Duodenal mucosa (tissue), 2 donors: ENCODE data around the gene OR5B12.

Source experiments
- H3K27ac ChIP-seq: one replicate; pipeline ENCODE4 v1.7.0; 2013; ENCODE audit warnings: low read depth, low read length
- H3K27me3 ChIP-seq, 2 donors: one replicate each; pipeline ENCODE4 v1.7.0; 2013; ENCODE audit warnings: low read length in 2 of 2, control low read depth in 1 of 2; ENCODE audit not compliant: insufficient read depth in 2 of 2, control insufficient read depth in 1 of 2
- H3K36me3 ChIP-seq, 2 donors: one replicate each; pipeline ENCODE4 v1.7.0; 2013; ENCODE audit warnings: low read length in 2 of 2, control low read depth in 1 of 2; ENCODE audit not compliant: insufficient read depth in 2 of 2, control insufficient read depth in 1 of 2
- H3K4me1 ChIP-seq, 2 donors: one replicate each; pipeline ENCODE4 v1.7.0; 2013; ENCODE audit warnings: low read length in 2 of 2, control low read depth in 1 of 2; ENCODE audit not compliant: insufficient read depth in 2 of 2, control insufficient read depth in 1 of 2
- H3K4me3 ChIP-seq, 2 donors: one replicate each; pipeline ENCODE4 v1.7.0; 2013; ENCODE audit warnings: low read length in 2 of 2, low read depth in 1 of 2
- H3K9ac ChIP-seq, 2 donors: one replicate each; pipeline ENCODE4 v1.7.0; 2013; ENCODE audit warnings: low read length in 2 of 2, low read depth in 1 of 2
- H3K9me3 ChIP-seq, 2 donors: one replicate each; pipeline ENCODE4 v1.7.0; 2013; ENCODE audit warnings: low read length in 2 of 2, control low read depth in 1 of 2; ENCODE audit not compliant: control insufficient read depth in 1 of 2

Gene OR5B12

DNA sequence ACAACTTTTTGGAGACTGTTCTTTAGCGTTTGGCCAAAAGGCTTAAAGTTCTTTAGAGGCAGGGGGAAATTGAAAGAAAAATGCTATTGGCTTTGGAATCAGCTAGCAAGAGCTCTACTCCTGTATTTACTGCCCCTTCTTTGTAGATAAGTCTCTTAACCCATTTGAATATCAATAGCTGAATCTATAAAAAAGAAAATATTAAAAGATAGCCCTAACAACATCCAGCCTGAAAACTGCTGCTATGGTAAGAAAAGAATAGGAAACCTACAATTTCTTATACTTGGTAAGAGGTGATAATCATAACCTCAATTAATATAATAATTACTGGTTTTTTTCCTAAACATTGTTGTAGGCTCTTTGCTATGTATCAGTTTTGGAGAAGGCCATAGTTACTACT, at the start of gene OR5B12:
Gene OR5B12, minus strand, starts transcription at position 101 of the 400 bp plus-strand sequence. CDS start 2,085 bp downstream, outside the sequence.
- no peaks in the 10 kb centered on the region for H3K4me1 ChIP-seq
- no peak within 1 kb of the TSS for H3K9ac ChIP-seq
- no peaks in the 10 kb centered on the region for H3K36me3 ChIP-seq
- no peaks in the 10 kb centered on the region for H3K27me3 ChIP-seq
- H3K4me3 ChIP-seq = no peak within 1 kb of the TSS
- H3K27ac ChIP-seq = no peak within 1 kb of the TSS
- peaks cover 0 to 3% of the 10 kb centered on the region in 2 donors for H3K9me3 ChIP-seq

DNA sequence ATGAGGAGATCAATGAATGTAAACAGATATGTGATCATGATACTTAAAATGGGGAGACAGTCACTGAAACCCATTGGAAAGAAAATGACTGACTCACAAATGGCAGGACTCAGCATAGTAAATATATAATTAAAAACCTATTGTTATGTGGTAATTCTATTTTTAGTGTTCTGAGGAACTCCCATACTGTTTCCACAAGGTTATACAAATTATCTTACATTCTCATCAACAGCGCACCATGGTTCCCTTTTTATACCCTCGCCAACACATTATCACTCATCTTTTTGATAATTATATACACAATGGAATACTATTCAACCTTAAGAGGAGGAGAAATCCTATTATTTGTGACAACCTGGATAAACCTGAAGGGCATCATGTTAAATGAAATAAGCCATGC, 48.8 kb upstream of the OR5B12 start:
- no peaks in the 10 kb centered on the region for H3K4me1 ChIP-seq
- H3K27me3 ChIP-seq = no peaks in the 10 kb centered on the region
- no peak overlapping the region for H3K4me3 ChIP-seq
- H3K27ac ChIP-seq = no peak overlapping the region
- H3K36me3 ChIP-seq = no peaks in the 10 kb centered on the region
- no peak overlapping the region for H3K9ac ChIP-seq
- no peaks in the 10 kb centered on the region for H3K9me3 ChIP-seq

DNA sequence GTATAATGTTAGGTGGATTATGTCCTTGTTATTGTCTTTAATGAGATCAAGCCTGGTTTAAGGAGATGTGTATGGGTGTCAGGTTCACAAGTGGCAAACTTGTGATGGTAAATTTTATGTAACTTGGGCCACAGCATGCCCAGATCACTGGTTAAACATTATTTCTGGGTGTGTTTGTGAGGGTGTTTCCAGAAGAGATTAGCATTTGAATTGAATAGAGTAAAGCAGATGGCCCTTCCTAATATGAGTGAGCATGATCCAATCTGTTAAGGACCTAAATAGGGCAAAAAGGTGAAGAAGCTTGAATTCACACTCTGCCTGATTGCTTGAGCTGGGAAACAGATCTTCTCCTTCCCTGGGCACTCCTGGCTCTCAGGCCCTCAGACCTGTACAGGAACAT, 45.1 kb upstream of the OR5B12 start:
- Histone ChIP-seq H3K9me3 (no peaks in the 10 kb centered on the region), H3K9ac (no peak overlapping the region), H3K4me3 (no peak overlapping the region), H3K27me3 (no peaks in the 10 kb centered on the region), H3K4me1 (no peaks in the 10 kb centered on the region), H3K36me3 (no peaks in the 10 kb centered on the region), H3K27ac (no peak overlapping the region)

DNA sequence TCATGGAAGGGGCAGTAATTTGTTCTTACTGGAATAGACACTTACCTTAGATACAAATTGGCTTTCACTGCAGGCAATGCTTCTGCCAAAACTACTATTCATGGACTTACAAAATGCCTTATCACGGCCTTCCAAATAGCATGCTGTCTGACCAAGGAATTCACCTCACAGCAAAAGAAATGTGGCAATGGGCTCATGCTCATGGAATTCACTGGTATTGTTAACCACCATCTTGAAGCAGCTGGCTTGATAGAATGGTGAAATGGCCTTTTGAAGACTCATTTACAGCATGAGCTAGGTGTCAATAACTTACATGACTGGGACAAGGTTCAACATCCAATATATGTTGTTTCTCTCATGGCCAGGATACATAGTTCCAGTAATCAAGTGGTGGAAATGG, 43.9 kb upstream of the OR5B12 start:
- Histone ChIP-seq H3K4me1 (no peaks in the 10 kb centered on the region), H3K9ac (no peak overlapping the region), H3K36me3 (no peaks in the 10 kb centered on the region), H3K4me3 (no peak overlapping the region), H3K9me3 (no peaks in the 10 kb centered on the region), H3K27ac (no peak overlapping the region), H3K27me3 (no peaks in the 10 kb centered on the region)

DNA sequence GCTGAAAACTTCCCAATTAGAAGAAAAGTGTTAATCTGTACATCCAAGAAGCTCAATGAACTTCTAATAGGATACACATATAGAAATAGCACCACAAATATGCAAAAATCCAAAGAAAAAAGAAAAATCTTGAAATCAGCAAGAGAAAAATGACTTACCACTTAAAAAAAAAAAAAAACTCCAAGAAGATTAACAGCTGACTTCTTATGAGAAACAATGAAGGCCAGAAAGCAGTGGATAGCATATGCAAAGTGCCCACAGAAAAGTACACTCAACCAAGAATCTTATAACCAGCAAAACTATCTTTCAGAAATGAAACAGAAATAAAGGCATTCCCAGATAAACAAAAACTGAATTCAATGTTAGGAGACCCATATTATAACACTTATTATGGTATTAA, 29.9 kb upstream of the OR5B12 start:
- Histone ChIP-seq H3K9me3 (peaks cover 13 to 16% of the 10 kb centered on the region in 2 donors), H3K27ac (no peak overlapping the region), H3K9ac (no peak overlapping the region), H3K27me3 (no peaks in the 10 kb centered on the region), H3K4me3 (no peak overlapping the region), H3K36me3 (no peaks in the 10 kb centered on the region), H3K4me1 (no peaks in the 10 kb centered on the region)

DNA sequence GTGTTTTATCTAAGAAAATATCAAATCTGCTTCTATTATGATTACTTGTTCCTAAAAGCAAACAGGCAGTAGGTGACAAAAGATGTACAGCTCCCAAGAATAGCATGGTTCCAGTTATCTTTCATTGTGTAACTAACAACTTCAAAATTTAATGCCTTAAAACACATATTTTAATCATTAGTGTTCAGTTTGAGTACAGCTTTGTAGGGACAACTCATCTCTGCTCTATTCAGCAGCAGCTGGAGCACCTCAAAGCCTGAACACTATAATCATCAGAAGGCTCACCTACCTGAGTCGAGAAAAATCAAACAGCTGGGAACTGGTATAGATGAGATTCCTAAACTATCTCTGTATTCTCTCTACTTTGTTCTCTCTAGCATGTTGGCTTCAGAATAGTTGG, 24.3 kb upstream of the OR5B12 start:
- Histone ChIP-seq H3K4me3 (no peak overlapping the region), H3K27me3 (no peaks in the 10 kb centered on the region), H3K9me3 (peaks cover 8% of the 10 kb centered on the region in 2 donors), H3K4me1 (no peaks in the 10 kb centered on the region), H3K9ac (no peak overlapping the region), H3K36me3 (no peaks in the 10 kb centered on the region), H3K27ac (no peak overlapping the region)

DNA sequence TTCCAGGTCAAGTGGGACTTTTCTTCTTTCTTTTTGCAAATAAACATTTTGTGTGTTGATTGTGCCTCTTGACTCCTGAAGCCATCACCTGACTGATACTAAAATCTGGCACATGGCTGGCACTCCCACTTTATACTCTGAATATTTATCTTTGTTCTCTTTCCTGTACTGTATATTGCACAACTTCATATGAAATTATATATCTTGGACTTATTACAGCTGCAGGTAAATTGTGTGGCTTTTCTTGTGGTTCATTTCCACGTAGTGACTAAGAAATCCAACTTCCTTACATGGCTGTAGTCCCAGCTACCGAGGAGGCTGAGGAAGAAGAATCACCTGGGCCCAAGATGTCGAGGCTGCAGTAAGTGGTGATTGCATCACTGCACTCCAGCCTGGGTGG, 23.7 kb upstream of the OR5B12 start:
- Histone ChIP-seq H3K9me3 (peaks cover 2 to 3% of the 10 kb centered on the region in 2 donors), H3K4me3 (no peak overlapping the region), H3K27ac (no peak overlapping the region), H3K9ac (no peak overlapping the region), H3K4me1 (no peaks in the 10 kb centered on the region), H3K36me3 (no peaks in the 10 kb centered on the region), H3K27me3 (no peaks in the 10 kb centered on the region)

DNA sequence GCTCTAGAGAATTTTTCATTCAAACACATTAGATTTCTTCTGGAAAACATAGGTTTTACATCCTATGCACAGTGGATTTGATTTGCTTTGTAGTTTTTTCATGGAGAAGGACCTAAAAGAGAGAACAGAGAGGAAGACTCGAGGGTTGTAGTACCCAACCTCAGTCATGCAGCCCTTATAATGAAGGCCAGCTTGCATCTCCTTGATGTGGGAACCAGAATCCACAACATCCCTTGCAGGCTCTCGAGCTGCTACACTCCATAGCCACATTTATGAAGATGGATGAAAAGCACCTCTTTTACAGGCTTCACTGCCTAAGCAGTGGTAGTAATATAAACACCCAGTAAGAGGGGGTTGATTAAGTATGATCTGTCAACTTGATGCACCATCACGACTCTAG, 9.5 kb upstream of the OR5B12 start:
- no peak overlapping the region for H3K27ac ChIP-seq
- H3K9ac ChIP-seq = no peak overlapping the region
- no peak overlapping the region for H3K4me3 ChIP-seq
- no peaks in the 10 kb centered on the region for H3K36me3 ChIP-seq
- no peaks in the 10 kb centered on the region for H3K9me3 ChIP-seq
- no peaks in the 10 kb centered on the region for H3K27me3 ChIP-seq
- H3K4me1 ChIP-seq = no peaks in the 10 kb centered on the region

DNA sequence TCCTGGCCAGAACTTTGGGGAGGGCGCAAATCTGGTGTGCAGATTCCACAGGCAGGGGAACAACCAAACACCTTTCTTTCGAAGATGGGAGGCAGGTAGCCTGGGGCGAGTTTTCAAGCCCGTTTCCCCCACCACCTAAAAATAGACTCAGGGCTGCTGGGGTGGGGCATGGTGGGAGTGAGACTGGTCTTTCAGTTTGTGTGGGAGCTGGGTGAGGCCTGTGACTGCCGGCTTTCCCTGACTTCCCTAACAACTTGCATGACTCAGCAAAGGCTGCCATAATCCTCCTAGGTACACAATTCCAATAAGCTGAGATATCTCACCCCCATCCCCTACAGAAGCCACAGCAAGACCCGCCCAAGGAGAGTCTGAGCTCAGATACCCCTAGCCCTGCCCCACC, 4.3 kb upstream of the OR5B12 start:
- Histone ChIP-seq H3K27ac (no peak overlapping the region), H3K27me3 (no peaks in the 10 kb centered on the region), H3K4me3 (no peak overlapping the region), H3K9me3 (peaks cover 0 to 3% of the 10 kb centered on the region in 2 donors), H3K36me3 (no peaks in the 10 kb centered on the region), H3K9ac (no peak overlapping the region), H3K4me1 (no peaks in the 10 kb centered on the region)

DNA sequence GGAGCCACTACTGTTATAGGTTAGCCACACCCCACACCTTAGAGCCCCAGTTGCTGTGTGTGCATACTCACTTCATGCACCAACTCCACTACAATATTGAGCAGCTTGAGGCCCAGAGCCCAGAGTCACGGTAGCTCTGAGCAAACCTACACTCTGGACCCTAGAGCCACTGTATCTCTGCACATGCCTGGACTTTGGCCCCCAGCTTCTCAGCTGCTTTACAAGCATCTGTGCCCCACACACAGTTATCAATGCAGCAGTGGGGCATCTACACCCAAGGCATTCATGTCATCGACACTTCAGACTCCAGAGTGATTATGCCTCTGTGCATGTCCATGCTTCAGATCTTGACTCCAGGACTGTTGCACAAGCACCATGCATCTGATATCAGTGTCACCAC, 2.3 kb upstream of the OR5B12 start:
- no peaks in the 10 kb centered on the region for H3K36me3 ChIP-seq

DNA sequence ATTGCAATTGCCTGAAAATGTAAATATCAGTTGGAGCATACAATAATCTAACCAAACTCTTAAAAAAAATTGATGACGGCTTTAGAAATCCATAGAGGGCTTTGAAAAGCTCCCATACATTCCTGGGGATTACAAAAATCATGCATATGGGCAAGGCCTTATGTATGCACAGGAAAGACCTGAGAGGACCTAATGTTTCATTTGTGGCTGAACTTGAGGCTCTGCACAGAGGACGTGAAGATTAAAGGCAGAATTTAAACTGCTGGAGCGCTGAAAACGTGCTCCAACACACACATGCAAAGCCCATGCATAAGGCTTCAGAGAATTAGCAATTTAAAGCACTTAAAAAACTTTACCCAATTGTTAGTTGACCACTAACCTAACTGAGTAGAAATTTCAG, 3.5 kb downstream of the OR5B12 start:
- H3K9me3 ChIP-seq = peaks cover 0 to 5% of the 10 kb centered on the region in 2 donors
- no peaks in the 10 kb centered on the region for H3K36me3 ChIP-seq
- no peak overlapping the region for H3K4me3 ChIP-seq
- H3K9ac ChIP-seq = no peak overlapping the region
- no peaks in the 10 kb centered on the region for H3K4me1 ChIP-seq
- H3K27me3 ChIP-seq = no peaks in the 10 kb centered on the region
- H3K27ac ChIP-seq = no peak overlapping the region

More for the DNA sequence above, 2.3 kb upstream of the OR5B12 start:
- H3K27me3 ChIP-seq = no peaks in the 10 kb centered on the region
- no peak overlapping the region for H3K27ac ChIP-seq
- no peaks in the 10 kb centered on the region for H3K4me1 ChIP-seq
- no peak overlapping the region for H3K4me3 ChIP-seq
- no peak overlapping the region for H3K9ac ChIP-seq
- H3K9me3 ChIP-seq = peaks cover 0 to 3% of the 10 kb centered on the region in 2 donors
